Vagina (tissue), 2 donors: ENCODE data around the gene RAPGEF5.

Source experiments
- CTCF ChIP-seq, 3 experiments: fragments of 450-650 bp in 2 of 3; fragments of 200-600 bp in 1 of 3; sonication (generic) in 1 of 3; IDR thresholded peaks; one replicate each; pipeline ENCODE4 v1.5.1; 2017 to 2019; ENCODE audit warnings: antibody characterized with exemption in 3 of 3, mild to moderate bottlenecking in 2 of 3, moderate library complexity in 2 of 3
- POLR2A ChIP-seq, 2 donors: fragments of 450-650 bp; IDR thresholded peaks; one replicate each; pipeline ENCODE4 v1.6.1; 2017; ENCODE audit warnings: antibody characterized with exemption in 2 of 2, mild to moderate bottlenecking in 2 of 2, moderate library complexity in 2 of 2
- POLR2AphosphoS5 ChIP-seq, 2 donors: sonication (generic); formaldehyde crosslinking; IDR thresholded peaks; one replicate each; pipeline ENCODE4 v1.9.0; 2017; ENCODE audit warnings: antibody characterized with exemption in 2 of 2, mild to moderate bottlenecking in 2 of 2, low read depth in 1 of 2; ENCODE audit not compliant: insufficient read depth in 1 of 2

- no peak for TF ChIP-seq CTCF (IDR thresholded peaks at IDR 0.05)
- TF ChIP-seq POLR2A (IDR thresholded peaks at IDR 0.05) = no peak
- no peak for TF ChIP-seq POLR2AphosphoS5 (IDR thresholded peaks at IDR 0.05; ENCODE audit: insufficient read depth in 1 of 2, low read depth in 1 of 2)
These were observed 78.3 kb downstream of the RAPGEF5 start for GRCh38 chr7:22278660-22279059.
